GM21423 (cell line): Measurements from ENCODE around the gene SNRPD3.
"Not testable (repeated sequence)": the region's sequence is repeated elsewhere in the genome, so short reads cannot be mapped to it uniquely, and the experiment has no call there.

ENCODE experiments used
- ATAC-seq: cut with Tn5 transposase; IDR thresholded peaks from one replicate; pipeline ENCODE4 v1.9.1; 2021; ENCODE audit warnings: mild to moderate bottlenecking, moderate library complexity; ENCODE audit not compliant: unreplicated experiment

The SNRPD3 gene

GRCh38 chr22:24590596-24591173 lies 34.9 kb downstream of the SNRPD3 start:
- no peak for ATAC-seq

- no peak for ATAC-seq
These were observed 35.6 kb downstream of the SNRPD3 start for GRCh38 chr22:24591286-24591830.

- no peak for ATAC-seq
These were observed 36.5 kb downstream of the SNRPD3 start for GRCh38 chr22:24592058-24592850.

- ATAC-seq = peak; percentile 73
These were observed 37.2 kb downstream of the SNRPD3 start, which contains the start of gene LRRC75B for GRCh38 chr22:24592851-24593558. TSS of gene LRRC75B (minus strand) at chr22:24593073. CDS start at chr22:24593039, 34 bp downstream.

- ATAC-seq = not testable (repeated sequence)
These were observed 37.7 kb downstream of the SNRPD3 start for GRCh38 chr22:24593559-24593835.

GRCh38 chr22:24593836-24594568 lies 38.2 kb downstream of the SNRPD3 start:
- ATAC-seq = no peak

- ATAC-seq = no peak
These were observed 38.8 kb downstream of the SNRPD3 start for GRCh38 chr22:24594569-24595120.

GRCh38 chr22:24595228-24595627 lies 39.4 kb downstream of the SNRPD3 start:
- no peak for ATAC-seq

GRCh38 chr22:24595863-24596262 lies 40.1 kb downstream of the SNRPD3 start:
- ATAC-seq = no peak

- ATAC-seq = not testable (repeated sequence)
These were observed 41.3 kb downstream of the SNRPD3 start for GRCh38 chr22:24597076-24597475.

- ATAC-seq = no peak
These were observed 43.7 kb downstream of the SNRPD3 start for GRCh38 chr22:24599514-24599913.

GRCh38 chr22:24599958-24600715 lies 44.3 kb downstream of the SNRPD3 start:
- ATAC-seq = not testable (repeated sequence)

- ATAC-seq = no peak
These were observed 45.7 kb downstream of the SNRPD3 start for GRCh38 chr22:24601217-24602104.

GRCh38 chr22:24602105-24602749 lies 46.4 kb downstream of the SNRPD3 start:
- not testable (repeated sequence) for ATAC-seq

- ATAC-seq = not testable (repeated sequence)
These were observed 47.3 kb downstream of the SNRPD3 start, which contains the start of gene GGT1 for GRCh38 chr22:24602847-24603769. TSS of gene GGT1 (plus strand) at chr22:24603193. CDS start at chr22:24611082, 7,889 bp downstream.

- ATAC-seq = not testable (repeated sequence)
These were observed 48.2 kb downstream of the SNRPD3 start for GRCh38 chr22:24603770-24604629.
